Prostate gland (tissue), 2 donors: ENCODE data around the gene ATP13A2.

Experiments used
- POLR2A ChIP-seq: fragments of 450-650 bp; IDR thresholded peaks from one replicate; pipeline ENCODE4 v1.6.1; 2016; ENCODE audit warnings: antibody characterized with exemption, mild to moderate bottlenecking
- POLR2AphosphoS5 ChIP-seq: sonication (generic); formaldehyde crosslinking; IDR thresholded peaks from one replicate; pipeline ENCODE4 v1.6.1; 2017; ENCODE audit warnings: antibody characterized with exemption
- TF ChIP-seq, protein P1 (sequence below), 4 experiments: fragments of 200-600 bp in 2 of 4; fragments of 450-650 bp in 2 of 4; sonication (generic) in 2 of 4; IDR thresholded peaks; 1 replicate in 3 of 4; 2 replicates in 1 of 4; pipeline ENCODE4 v1.5.1; 2016 to 2019; ENCODE audit warnings: antibody characterized with exemption in 4 of 4, mild to moderate bottlenecking in 2 of 4, moderate library complexity in 2 of 4

DNA sequence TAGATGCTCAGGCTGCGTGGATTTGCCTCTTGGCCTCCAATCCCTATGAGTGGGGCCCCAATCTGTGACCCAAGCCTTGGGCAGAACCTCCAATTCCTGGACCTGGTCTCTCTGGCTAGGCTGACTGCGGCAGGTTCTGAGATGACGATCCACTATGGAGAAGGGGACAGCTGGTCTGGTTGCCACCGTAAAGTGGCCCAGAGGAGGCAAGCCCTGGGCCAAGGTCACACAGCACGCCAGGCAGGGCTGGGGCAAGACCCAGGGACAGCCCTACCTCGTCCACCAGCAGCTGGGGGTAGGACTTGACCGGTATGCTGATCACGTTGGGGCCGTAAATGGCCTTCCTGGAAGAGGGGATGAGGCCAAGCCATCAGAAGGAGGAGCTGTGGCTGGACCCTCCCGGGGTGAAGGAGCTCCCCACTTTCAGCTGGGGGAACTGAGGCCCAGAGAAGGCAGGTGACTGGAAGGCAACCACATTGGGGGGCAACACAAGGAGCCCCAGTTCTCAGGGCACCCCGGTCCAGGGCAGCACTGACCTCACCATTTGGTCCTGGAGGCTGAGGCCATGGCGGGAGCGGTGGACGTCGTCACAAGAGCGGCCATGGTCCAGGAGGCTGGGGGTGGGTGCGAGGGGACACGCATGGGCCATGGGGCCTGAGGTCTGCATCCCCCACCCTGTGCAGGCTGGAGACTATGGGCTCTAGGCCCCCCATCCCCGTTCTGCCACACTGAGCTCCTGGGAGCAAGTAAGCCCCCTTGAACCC is 9.8 kb downstream of the ATP13A2 start:
- TF ChIP-seq, protein P1, sequence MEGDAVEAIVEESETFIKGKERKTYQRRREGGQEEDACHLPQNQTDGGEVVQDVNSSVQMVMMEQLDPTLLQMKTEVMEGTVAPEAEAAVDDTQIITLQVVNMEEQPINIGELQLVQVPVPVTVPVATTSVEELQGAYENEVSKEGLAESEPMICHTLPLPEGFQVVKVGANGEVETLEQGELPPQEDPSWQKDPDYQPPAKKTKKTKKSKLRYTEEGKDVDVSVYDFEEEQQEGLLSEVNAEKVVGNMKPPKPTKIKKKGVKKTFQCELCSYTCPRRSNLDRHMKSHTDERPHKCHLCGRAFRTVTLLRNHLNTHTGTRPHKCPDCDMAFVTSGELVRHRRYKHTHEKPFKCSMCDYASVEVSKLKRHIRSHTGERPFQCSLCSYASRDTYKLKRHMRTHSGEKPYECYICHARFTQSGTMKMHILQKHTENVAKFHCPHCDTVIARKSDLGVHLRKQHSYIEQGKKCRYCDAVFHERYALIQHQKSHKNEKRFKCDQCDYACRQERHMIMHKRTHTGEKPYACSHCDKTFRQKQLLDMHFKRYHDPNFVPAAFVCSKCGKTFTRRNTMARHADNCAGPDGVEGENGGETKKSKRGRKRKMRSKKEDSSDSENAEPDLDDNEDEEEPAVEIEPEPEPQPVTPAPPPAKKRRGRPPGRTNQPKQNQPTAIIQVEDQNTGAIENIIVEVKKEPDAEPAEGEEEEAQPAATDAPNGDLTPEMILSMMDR (IDR thresholded peaks at IDR 0.05): no peak
- TF ChIP-seq POLR2A (no peak), POLR2AphosphoS5 (no peak)
